Erythroblast (primary cell): ENCODE data around the gene CACNA1D.

Experiments used
- GATA1 ChIP-seq: IDR thresholded peaks from 2 replicates; pipeline ENCODE4 v1.6.1; 2011; ENCODE audit warnings: low read depth, mild to moderate bottlenecking, control low read depth, low read length, moderate library complexity
- POLR2A ChIP-seq: IDR thresholded peaks from 2 replicates; pipeline ENCODE4 v1.6.1; 2011; ENCODE audit warnings: mild to moderate bottlenecking, low read length

GRCh38 chr3:53478166-53478830 is 16.1 kb upstream of the CACNA1D start:
- no peak for TF ChIP-seq POLR2A
- TF ChIP-seq GATA1, result no peak
